ENCODE measurements around the gene RIMS3.

The RIMS3 gene

GRCh38 chr1:40627987-40628902 lies 37.2 kb downstream of the RIMS3 start:
- DNase-seq, result no peak

GRCh38 chr1:40626383-40626770 lies 39.1 kb downstream of the RIMS3 start:
- no peak for DNase-seq

GRCh38 chr1:40625476-40626382 lies 39.8 kb downstream of the RIMS3 start:
- no peak for DNase-seq

- no peak for DNase-seq
These were observed 40.4 kb downstream of the RIMS3 start for GRCh38 chr1:40625076-40625475.

- no peak for DNase-seq
These were observed 42.4 kb downstream of the RIMS3 start for GRCh38 chr1:40622936-40623629.

GRCh38 chr1:40621821-40622450 lies 43.5 kb downstream of the RIMS3 start:
- no peak for DNase-seq

GRCh38 chr1:40620586-40621210 lies 44.8 kb downstream of the RIMS3 start:
- no peak for DNase-seq

- no peak for DNase-seq
These were observed 45.3 kb downstream of the RIMS3 start for GRCh38 chr1:40620150-40620549.

- DNase-seq, result no peak
These were observed 47.4 kb downstream of the RIMS3 start for GRCh38 chr1:40618108-40618507.

- DNase-seq, result no peak
These were observed 53.1 kb downstream of the RIMS3 start for GRCh38 chr1:40612345-40612831.

GRCh38 chr1:40610156-40610555 lies 55.3 kb downstream of the RIMS3 start:
- DNase-seq, result no peak

GRCh38 chr1:40607921-40608320 lies 57.6 kb downstream of the RIMS3 start:
- DNase-seq, result no peak

- no peak for DNase-seq
These were observed 58.5 kb downstream of the RIMS3 start for GRCh38 chr1:40606978-40607377.

- no peak for DNase-seq
These were observed 59.3 kb downstream of the RIMS3 start for GRCh38 chr1:40606194-40606593.

- no peak for DNase-seq
These were observed 65.6 kb downstream of the RIMS3 start for GRCh38 chr1:40599926-40600325.

GRCh38 chr1:40595623-40596022 lies 69.9 kb downstream of the RIMS3 start:
- no peak for DNase-seq

GRCh38 chr1:40594187-40594531 lies 71.3 kb downstream of the RIMS3 start:
- DNase-seq, result no peak

GRCh38 chr1:40593449-40594186 lies 71.9 kb downstream of the RIMS3 start:
- DNase-seq, result no peak

GRCh38 chr1:40592107-40592803 lies 73.2 kb downstream of the RIMS3 start:
- peak; percentile 25 for DNase-seq

- no peak for DNase-seq
These were observed 76.9 kb downstream of the RIMS3 start for GRCh38 chr1:40588586-40588985.

GRCh38 chr1:40583980-40584379 lies 81.5 kb downstream of the RIMS3 start:
- DNase-seq, result no peak
